ENCODE data around the gene TFDP2. TPM values are rescaled to one million over a fixed set of nuclear protein-coding genes. Genes with fewer than 3 reads are reported as not detected.

Gene TFDP2
- total RNA-seq, 2 experiments from 2014 or later: 27.4 to 27.8 TPM

- no peak for ATAC-seq
Measured at GRCh38 chr3:142088522-142088921, 60.8 kb downstream of the TFDP2 start.

GRCh38 chr3:142087676-142088075 lies 61.7 kb downstream of the TFDP2 start:
- H3K27me3 Mint-ChIP-seq: no peaks in the 10 kb centered on the region
- H3K36me3 Mint-ChIP-seq (ENCODE audit: low read depth): peaks cover 3% of the 10 kb centered on the region
- DNase-seq (no peak), ATAC-seq (no peak)
- intact Hi-C loops (cut with micrococcal nuclease): no loop called here
- H3K9me3 Mint-ChIP-seq: peaks cover 3% of the 10 kb centered on the region
- H3K4me3 Mint-ChIP-seq: no peak overlapping the region
- H3K27ac Mint-ChIP-seq: no peak overlapping the region
- no peaks in the 10 kb centered on the region for H3K4me1 Mint-ChIP-seq (ENCODE audit: low read depth)
- ChIA-PET CTCF (no interaction called here), POLR2A (no interaction called here)
- TF ChIP-seq CTCF (IDR thresholded peaks at IDR 0.05): no peak

More at GRCh38 chr3:142088522-142088921, 60.8 kb downstream of the TFDP2 start:
- TF ChIP-seq CTCF (IDR thresholded peaks at IDR 0.05): no peak
- Mint-ChIP-seq H3K4me1 (ENCODE audit: low read depth) (no peaks in the 10 kb centered on the region), H3K4me3 (no peak overlapping the region), H3K36me3 (ENCODE audit: low read depth) (peaks cover 3% of the 10 kb centered on the region), H3K27me3 (no peaks in the 10 kb centered on the region), H3K9me3 (peaks cover 3% of the 10 kb centered on the region), H3K27ac (no peak overlapping the region)
- no peak for DNase-seq
- ChIA-PET POLR2A (no interaction called here), CTCF (interaction anchor here (0.6 to 1.7 kb wide), 2 partner anchors 11 to 18 kb away, joined by 3 to 4 read pairs; no protein-coding TSS in a partner anchor)
- intact Hi-C loops (cut with micrococcal nuclease): no loop called here

GRCh38 chr3:142086581-142087090 lies 62.7 kb downstream of the TFDP2 start:
- no peak overlapping the region for H3K27ac Mint-ChIP-seq
- H3K27me3 Mint-ChIP-seq: no peaks in the 10 kb centered on the region
- TF ChIP-seq CTCF (IDR thresholded peaks at IDR 0.05): no peak
- POLR2A ChIA-PET: interaction anchor here (0.6 to 0.7 kb wide), 2 partner anchors 685 to 878 kb away, joined by 3 to 4 read pairs; no protein-coding TSS in a partner anchor
- CTCF ChIA-PET: no interaction called here
- intact Hi-C loops (cut with micrococcal nuclease): no loop called here
- DNase-seq: no peak
- H3K4me3 Mint-ChIP-seq: no peak overlapping the region
- H3K36me3 Mint-ChIP-seq (ENCODE audit: low read depth): peaks cover 3% of the 10 kb centered on the region
- no peaks in the 10 kb centered on the region for H3K4me1 Mint-ChIP-seq (ENCODE audit: low read depth)
- no peak for ATAC-seq
- peaks cover 3% of the 10 kb centered on the region for H3K9me3 Mint-ChIP-seq

- TF ChIP-seq CTCF (IDR thresholded peaks at IDR 0.05): no peak
- ATAC-seq (no peak), DNase-seq (no peak)
- Mint-ChIP-seq H3K9me3 (peaks cover 7% of the 10 kb centered on the region), H3K27ac (no peak overlapping the region), H3K4me3 (no peak overlapping the region), H3K36me3 (ENCODE audit: low read depth) (peaks cover 10% of the 10 kb centered on the region), H3K27me3 (no peaks in the 10 kb centered on the region), H3K4me1 (ENCODE audit: low read depth) (no peaks in the 10 kb centered on the region)
- intact Hi-C loops (cut with micrococcal nuclease): no loop called here
- ChIA-PET CTCF (no interaction called here), POLR2A (no interaction called here)
Measured at GRCh38 chr3:142081178-142081577, 68.2 kb downstream of the TFDP2 start.

GRCh38 chr3:142077859-142078500 lies 71.4 kb downstream of the TFDP2 start:
- no peaks in the 10 kb centered on the region for H3K27me3 Mint-ChIP-seq
- ATAC-seq (no peak), DNase-seq (no peak)
- ChIA-PET CTCF (interaction anchor here (1.3 kb wide), 1 partner anchor 11 kb away, joined by 4 read pairs; no protein-coding TSS in a partner anchor), POLR2A (no interaction called here)
- H3K36me3 Mint-ChIP-seq (ENCODE audit: low read depth): peaks cover 7% of the 10 kb centered on the region
- H3K4me1 Mint-ChIP-seq (ENCODE audit: low read depth): no peaks in the 10 kb centered on the region
- peaks cover 3% of the 10 kb centered on the region for H3K9me3 Mint-ChIP-seq
- no peak for TF ChIP-seq CTCF (IDR thresholded peaks at IDR 0.05)
- intact Hi-C loops (cut with micrococcal nuclease): no loop called here
- H3K4me3 Mint-ChIP-seq: no peak overlapping the region
- no peak overlapping the region for H3K27ac Mint-ChIP-seq

All from activated CD8-positive, alpha-beta T cell treated with anti-CD3 and anti-CD28 coated beads for 36 hours (primary cell).